Fibroblast of gingiva (primary cell): ENCODE data around the gene CRACR2B.

Experiments used
- DNase-seq: peaks from one replicate; pipeline ENCODE4 v3.0.0-alpha.2; 2011; ENCODE audit warnings: low read depth

Gene CRACR2B

GRCh38 chr11:839875-840617 lies 12.3 kb downstream of the CRACR2B start:
- DNase-seq = peak; percentile 46

DNA sequence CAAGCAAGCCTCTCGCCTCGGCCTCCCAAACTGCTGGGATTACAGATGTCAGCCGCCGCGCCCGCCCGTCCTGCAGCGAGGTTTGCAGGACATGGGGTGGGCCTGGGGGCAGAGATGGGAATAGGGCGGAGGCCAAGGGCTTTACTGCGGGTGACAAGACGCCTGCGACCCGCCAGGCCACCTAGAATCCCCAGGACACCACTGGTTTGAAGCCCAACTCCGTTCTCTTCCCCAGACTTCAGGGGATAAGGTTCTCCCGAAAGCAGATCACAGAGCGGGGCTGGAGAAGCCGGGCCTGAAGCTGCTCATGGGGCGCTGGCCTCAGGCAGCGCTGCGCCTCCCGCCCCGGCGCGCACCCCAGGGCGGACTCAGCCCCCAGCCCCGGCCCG lies 14.3 kb downstream of the CRACR2B start:
- DNase-seq = no peak

DNA sequence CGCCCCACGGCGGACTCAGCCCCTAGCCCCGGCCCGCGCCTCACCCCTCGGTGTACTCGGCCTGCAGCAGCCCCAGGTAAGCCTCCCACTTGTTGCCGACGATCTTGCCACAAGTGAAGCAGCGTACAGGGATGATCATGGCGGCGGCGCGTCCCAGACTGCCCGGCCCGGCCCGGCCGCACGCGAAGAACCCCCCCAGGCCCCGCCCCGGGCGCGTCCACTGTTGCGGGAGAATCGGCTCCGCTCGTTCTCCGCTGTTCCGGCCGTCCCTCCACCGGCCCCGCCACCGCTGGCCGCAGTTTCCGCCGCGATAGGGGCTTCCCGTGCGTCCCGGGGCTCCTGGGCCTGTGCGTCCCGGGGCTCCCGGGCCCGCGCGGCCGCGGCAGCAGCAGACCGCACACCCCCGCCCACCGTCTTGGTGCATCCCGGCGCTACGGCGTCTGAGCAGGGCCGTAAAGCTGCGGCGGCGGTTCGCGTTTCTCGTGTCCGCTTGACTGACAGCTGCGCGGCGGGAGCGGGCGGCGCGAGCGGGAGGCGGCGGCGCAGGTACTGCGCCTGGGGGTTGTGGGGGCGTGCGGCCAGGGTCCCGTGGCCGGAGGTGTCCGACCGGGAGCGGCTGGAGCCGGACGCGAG lies 14.8 kb downstream of the CRACR2B start, which contains the start of the genes POLR2L and TSPAN4:
POLR2L (minus strand) TSS at position 160 of the 633 bp plus-strand sequence; CDS start at position 139, 21 bp downstream.
TSPAN4 (plus strand) TSS at position 483 of the 633 bp plus-strand sequence. CDS start 7,453 bp downstream, outside the sequence.
- DNase-seq = peak; percentile 89

DNA sequence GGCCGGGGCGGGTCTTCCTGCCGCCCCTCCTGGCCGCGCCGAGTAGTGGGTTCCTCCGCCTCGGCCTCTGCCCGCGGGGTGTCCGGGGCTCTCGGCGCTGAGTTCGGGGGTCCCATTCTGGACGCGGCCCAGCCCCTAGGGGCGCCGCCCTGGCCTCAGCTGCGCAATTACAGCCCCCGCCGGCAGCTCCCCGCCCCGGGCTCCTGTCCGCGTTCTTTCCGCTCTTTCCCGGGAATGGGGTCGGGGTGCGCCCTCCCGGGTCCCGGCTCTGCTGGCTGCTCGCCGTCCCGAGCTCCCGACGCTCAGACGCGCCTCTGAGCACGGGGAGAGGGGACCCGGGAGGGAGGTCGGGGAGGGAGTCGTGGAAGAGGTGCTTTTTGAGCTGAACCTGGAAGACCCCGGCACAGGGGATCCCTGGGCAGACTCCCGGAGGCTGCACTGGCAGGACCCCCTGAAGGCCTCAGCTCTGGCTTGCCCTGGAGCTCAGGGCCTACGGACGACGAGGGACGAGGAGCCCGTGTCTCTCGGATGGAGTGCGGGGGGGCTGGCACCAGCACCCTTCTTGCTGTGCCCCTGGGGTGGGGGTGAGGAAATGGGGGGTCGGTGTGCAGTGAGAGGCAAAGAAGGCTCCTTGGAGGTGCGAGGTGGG lies 15.5 kb downstream of the CRACR2B start:
- DNase-seq = no peak

GRCh38 chr11:843818-844692 lies 16.3 kb downstream of the CRACR2B start:
- peak; percentile 98 for DNase-seq

DNA sequence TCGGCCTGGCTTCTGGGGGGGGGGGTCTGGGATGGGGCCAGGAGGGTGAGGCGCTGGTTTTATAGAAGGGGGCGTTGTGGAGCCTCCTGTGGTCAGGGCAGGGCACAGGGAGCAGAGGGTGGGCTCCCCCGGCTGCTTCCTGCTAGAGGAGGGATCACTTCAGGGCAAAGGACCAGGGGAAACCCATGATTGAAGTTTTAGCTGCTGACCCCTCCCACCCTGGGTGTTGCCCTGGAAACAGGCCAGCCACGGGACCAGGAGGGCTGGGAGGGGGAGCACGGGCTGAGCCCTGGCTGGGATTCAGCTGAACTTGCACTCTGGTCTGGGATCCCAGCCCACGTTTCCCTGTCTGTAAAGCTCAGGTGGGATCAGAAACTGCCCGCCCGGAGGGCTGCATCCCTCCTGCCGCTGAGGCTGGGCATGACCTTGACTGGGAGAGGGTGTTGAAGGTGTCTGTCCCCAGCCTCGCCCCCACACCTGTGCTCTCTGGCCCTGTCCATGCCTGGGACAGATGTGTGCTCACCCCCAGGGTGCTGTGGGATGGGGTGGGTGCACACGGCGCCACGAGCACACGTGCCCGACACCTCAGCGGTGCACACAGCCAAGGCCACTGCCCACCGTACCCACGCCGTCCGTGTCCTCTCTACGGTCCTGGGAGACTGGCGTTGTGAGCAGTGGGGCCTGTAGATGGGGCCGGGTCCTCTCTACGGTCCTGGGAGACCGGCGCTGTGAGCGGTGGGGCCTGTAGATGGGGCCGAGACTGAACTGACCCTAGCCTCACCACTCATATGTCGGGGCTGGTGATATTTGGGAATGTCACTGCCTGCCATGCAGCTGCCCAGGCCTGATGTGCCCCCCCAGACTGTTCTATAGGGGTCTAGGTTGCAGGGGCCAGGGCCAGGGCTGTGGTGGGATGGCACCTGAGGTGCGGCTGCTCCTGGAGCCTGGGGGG lies 17.2 kb downstream of the CRACR2B start:
- peak; percentile 98 for DNase-seq

DNA sequence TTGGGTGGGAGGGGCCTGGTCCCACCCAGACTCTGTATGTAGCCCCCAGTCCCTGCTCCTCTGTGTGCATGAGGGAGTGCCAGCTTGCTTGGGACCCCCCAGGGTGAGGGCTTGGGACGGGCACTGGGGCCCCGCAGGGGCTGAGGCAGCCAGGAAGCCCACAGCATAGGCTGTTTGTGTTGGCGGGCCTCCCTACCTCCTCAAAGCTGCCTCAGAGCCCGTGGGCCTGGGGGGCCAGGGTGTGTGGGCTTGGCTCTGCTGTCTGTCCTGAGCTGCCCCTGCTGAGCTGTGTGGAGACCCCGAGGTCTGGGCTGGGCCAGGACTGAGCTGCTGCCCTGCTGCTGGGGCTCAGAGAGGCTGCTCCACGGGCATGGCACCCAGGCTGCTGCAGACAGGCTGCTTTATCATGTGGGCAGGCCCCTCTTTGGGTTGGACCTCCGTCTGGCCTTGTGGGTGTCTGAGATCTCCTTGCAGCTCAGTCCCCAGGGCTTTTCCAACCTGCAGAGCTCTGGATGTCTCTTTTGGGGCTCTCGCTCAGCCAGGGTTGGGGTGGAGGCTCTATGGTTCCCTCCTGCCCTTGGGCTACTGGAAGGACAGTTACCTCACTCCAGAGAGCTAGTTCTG lies 18.3 kb downstream of the CRACR2B start:
- peak; percentile 43 for DNase-seq

DNA sequence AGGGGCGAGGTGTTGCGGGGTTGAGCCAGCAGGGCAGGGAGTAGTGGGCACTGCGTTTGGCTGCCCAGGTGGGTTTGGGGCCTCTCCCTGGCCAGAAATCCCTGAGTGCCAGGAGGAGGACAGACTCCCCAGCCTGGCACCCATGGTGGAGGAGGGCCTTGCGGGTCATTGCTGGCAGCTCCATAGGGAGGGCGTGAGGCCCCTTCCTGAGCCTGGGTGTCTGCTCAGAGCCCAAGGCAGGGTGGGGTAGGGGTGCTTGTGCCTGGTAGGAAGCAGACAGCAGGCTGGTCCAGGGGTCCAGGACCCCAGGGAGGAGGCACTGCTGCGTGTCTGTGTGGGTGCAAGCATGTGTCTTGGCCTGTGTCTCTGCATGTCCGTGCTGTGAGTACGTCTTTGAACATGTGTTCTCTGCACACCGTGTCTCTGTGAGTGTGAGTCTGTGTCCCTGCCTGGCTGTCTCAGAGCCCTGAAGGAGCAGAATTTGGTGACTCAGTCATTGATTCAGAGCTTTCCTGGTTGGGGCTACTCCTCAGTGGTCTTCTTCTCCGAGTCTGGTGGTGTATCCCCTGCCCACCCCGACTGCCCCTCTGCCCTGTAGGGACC lies 18.9 kb downstream of the CRACR2B start:
- DNase-seq = no peak

DNA sequence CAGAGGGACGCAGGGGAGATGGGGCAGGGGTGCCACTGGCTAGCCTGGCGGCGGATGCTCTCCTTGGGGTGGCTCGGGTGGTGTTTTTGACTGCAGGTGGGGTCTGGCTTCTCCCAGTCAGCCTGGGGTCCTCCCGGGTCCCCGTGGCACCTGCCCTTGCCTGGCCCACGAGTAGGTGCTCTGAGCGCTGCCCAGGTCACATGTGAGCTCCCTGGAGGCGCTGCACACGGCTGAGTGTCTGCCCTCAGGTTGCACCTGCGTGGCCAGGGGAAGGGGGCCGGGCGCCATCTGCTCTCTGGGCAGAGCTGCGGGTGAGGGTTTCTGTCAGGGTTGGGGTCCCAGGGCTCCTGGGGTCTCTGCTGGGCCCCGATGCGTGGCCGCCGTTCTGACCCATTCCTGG lies 20.2 kb downstream of the CRACR2B start:
- DNase-seq = no peak

GRCh38 chr11:848380-848931 lies 20.7 kb downstream of the CRACR2B start:
- DNase-seq = peak; percentile 27

DNA sequence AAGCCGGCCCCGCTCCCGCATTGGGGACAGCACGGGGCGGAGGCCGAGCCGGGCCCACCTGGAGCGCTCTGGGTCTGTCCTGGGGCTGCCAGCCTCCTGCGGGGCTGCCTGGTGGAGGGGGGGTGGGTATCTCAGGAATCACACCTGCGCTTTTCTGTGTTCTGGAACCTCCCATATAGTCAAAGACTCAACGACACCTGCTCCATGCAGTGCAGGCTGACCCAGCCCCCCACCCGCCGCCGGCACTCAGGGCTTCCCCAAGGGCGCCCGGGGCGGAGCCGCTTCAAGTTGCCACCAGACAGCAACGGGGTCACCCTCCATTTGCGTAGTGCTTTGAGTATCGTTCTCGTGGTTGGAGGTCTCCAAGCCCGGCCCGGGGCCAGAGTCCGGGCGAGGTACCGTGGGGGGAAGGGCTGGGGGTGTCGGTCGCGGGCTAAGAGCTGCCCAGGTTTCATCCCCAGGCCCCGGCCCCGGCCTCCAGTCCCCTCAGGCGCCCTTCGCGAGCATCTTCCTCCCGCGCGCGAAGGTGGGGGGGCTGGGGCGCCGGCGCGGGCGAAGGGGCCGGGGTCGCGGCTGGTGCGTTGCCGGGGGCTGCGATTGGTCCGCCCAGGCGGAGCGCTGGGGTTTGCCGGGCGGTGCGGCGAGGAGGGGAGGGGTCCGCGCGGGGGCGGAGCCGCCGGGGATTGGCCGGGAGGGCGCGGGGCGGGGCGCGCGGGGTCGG lies 21.5 kb downstream of the CRACR2B start:
- DNase-seq = no peak

DNA sequence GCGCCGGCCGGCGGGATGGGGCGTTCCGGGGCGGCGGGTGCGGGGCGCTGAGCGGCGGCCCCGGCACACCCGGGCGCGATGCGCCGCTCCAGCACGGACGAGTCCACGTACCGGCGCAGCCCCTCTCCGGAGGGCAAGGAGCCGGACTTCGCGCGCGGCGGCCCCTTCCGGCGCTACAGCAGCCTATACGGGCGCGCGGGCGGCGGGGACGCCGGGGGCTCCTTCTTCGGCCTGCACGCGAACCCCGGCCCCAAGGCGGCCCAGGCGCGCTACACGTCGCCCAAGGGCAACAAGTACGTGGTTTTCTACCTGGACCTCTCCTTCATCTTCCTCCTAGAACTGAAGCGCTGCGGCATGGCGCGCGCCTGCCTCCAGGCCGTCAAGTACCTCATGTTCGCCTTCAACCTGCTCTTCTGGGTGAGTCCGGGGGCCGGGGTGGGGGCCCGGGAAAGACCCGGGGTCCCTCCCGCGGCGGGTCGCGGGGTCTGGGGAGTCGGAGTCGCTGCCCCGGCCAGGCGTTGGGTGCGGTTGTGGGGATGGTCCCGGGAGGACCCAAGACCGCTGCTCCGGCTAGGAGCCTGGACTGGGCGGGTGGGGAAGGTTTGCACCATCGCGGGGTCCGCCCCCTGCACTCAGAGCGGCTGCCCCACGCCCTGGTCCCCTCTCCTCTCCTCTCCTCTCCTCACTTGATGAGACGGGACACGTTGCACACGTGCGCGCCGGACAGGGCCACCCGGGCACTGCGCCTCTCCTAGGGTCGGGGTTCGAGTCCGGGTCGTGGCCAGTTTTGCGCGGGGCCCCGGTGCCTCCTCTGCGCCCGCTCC lies 22.4 kb downstream of the CRACR2B start:
- DNase-seq = no peak

DNA sequence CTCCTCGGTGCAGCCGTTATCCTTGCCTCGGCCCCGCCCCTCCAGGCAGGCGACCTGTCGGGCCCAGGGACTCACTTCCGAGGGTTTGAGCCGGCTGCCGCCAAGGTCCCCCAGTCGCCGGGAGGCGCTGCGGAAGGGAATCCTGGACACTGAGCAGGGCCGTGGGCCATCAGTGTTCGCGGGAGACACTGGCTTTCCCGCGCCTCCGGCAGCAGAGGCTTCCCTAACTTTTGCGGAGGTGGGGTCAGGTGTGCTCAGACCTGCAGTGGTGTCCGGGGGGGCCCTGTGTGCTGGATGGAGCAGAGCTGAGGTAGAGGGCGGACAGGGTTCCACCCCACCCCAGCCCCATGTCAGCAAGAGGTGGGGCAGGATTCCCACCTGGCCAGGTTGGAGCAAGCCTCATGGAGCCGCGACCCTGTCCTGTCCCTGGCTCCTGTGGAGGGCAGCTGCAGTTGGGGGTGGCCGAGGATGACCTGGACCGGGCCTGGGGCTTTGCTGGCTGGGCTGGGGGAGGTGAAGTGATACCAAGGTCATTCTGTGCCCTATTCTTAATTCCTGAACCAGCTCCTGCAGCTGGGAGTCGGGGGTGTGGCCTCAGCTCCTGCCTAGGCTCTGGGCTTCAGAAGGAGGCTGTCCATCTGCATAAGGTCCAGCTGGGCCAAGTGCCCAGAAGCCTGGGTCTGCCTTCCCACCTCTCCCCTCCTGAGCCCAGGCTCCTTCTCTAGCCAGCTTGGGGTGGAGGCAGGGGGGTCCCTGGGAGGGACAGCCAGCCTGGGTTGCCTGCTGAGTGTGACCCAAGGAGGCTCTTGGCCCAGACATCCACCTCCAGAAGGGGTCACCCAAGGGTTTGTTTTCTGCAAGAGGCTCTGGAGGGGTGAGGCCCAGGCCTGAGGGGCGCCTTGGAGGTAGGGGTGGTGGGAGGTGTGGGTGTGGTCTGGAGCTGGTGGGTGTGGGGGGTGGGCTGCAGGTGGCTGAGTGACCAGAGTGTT lies 23.4 kb downstream of the CRACR2B start:
- DNase-seq = no peak

DNA sequence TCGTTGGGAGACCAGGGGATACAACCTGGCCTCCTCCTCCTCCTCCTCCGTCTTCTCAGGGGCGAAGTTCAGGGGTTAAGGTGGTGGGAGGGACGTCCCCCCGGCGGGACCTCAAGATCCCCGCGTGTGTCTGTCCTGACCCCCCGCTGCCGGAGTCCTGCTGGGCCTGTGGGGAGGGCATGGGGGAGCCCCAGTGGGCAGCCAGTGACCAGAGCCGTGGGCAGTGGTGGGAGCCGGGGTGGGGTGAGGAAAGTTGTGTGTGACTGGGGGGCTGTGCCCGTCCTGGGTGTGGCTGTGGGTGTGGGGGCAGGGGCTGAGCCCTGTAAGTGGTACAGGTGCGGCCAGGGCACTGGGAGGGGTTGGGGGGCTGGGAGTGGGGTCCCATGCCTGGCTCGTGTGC lies 25.0 kb downstream of the CRACR2B start:
- DNase-seq = no peak

GRCh38 chr11:853682-854448 lies 26.1 kb downstream of the CRACR2B start:
- DNase-seq = no peak
